IPS-20b (cell line): Measurements from ENCODE around the gene CEP112.
"Not testable (repeated sequence)": the region's sequence is repeated elsewhere in the genome, so short reads cannot be mapped to it uniquely, and the experiment has no call there.

Source experiments
- H3K27ac ChIP-seq: one replicate; pipeline ENCODE4 v1.5.1; 2013; ENCODE audit warnings: low read length
- H3K27me3 ChIP-seq: 2 replicates; pipeline ENCODE4 v1.6.1; 2013; ENCODE audit warnings: mild to moderate bottlenecking, low read length, inconsistent platforms; ENCODE audit not compliant: insufficient read depth
- H3K36me3 ChIP-seq: 2 replicates; pipeline ENCODE4 v1.6.1; 2013; ENCODE audit warnings: low read depth, mild to moderate bottlenecking, inconsistent platforms, low read length, moderate library complexity; ENCODE audit not compliant: insufficient read depth
- H3K4me1 ChIP-seq: 2 replicates; pipeline ENCODE4 v1.6.1; 2013; ENCODE audit warnings: mild to moderate bottlenecking, control low read depth, inconsistent platforms, low read length, moderate library complexity; ENCODE audit not compliant: insufficient read depth
- H3K4me3 ChIP-seq: 2 replicates; pipeline ENCODE4 v1.5.1; 2013; ENCODE audit warnings: mild to moderate bottlenecking, low read length, inconsistent platforms
- H3K9ac ChIP-seq: 2 replicates; pipeline ENCODE4 v1.6.1; 2013; ENCODE audit warnings: low read depth, mild to moderate bottlenecking, inconsistent platforms, low read length, moderate library complexity
- H3K9me3 ChIP-seq: 2 replicates; pipeline ENCODE4 v1.6.1; 2013; ENCODE audit warnings: mild to moderate bottlenecking, low read depth, low read length, inconsistent platforms; ENCODE audit not compliant: insufficient read depth

CEP112 gene

DNA sequence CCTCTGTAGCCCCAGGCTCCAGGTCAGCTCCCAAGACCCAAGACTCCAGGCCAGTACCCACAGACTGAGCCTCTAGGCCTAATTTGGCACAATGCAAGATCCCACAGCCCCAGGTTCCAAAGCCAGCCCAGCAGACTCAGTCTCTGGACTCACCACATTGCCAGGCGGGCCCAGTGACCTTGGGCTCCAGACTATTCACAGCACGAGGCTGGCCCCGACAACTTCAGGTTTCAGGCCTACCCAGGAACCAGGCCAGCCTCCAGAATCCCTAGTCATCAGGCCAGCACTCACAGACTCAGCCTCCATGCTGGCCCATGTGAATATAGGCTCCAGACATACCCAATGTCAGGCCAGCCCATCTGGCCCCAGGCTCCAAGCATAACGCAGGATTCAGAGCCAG, 103.8 kb downstream of the CEP112 start:
- no peaks in the 10 kb centered on the region for H3K36me3 ChIP-seq
- H3K27ac ChIP-seq = no peak overlapping the region
- no peaks in the 10 kb centered on the region for H3K9me3 ChIP-seq
- no peaks in the 10 kb centered on the region for H3K27me3 ChIP-seq
- H3K9ac ChIP-seq = no peak overlapping the region
- H3K4me3 ChIP-seq = no peak overlapping the region
- H3K4me1 ChIP-seq = no peaks in the 10 kb centered on the region

- no peaks in the 10 kb centered on the region for H3K9me3 ChIP-seq
- H3K36me3 ChIP-seq = no peaks in the 10 kb centered on the region
- no peak overlapping the region for H3K9ac ChIP-seq
- no peaks in the 10 kb centered on the region for H3K4me1 ChIP-seq
- H3K27me3 ChIP-seq = no peaks in the 10 kb centered on the region
- no peak overlapping the region for H3K27ac ChIP-seq
- no peak overlapping the region for H3K4me3 ChIP-seq
These were observed 104.9 kb downstream of the CEP112 start for GRCh38 chr17:66087073-66087472.

DNA sequence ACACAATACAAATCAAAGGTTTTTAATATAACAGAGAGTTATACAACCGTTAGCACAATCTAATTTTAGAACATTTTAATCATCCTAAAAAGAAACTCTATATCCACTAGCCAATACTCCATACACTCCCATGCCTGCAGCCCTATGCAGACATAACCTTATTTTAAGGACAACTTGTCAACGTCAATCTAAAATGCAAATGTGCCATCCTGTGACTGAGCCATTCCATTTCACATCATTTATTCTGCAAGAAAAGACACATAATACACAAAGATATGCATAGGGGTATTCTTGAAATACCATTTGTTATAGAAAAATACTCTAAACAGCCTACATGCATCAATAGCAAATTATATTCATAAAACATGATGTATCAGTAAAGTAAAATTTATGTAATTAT, 106.7 kb downstream of the CEP112 start:
- Histone ChIP-seq H3K27me3 (no peaks in the 10 kb centered on the region), H3K9ac (no peak overlapping the region), H3K4me1 (no peaks in the 10 kb centered on the region), H3K9me3 (no peaks in the 10 kb centered on the region), H3K27ac (no peak overlapping the region), H3K36me3 (no peaks in the 10 kb centered on the region), H3K4me3 (no peak overlapping the region)

- H3K9me3 ChIP-seq, H3K9ac ChIP-seq, H3K27me3 ChIP-seq, H3K27ac ChIP-seq, H3K36me3 ChIP-seq, H3K4me1 ChIP-seq, H3K4me3 ChIP-seq: not testable (repeated sequence)
These were observed 111.3 kb downstream of the CEP112 start for GRCh38 chr17:66080670-66081069.

- Histone ChIP-seq H3K27me3 (no peaks in the 10 kb centered on the region), H3K4me3 (no peak overlapping the region), H3K36me3 (no peaks in the 10 kb centered on the region), H3K9me3 (no peaks in the 10 kb centered on the region), H3K9ac (no peak overlapping the region), H3K27ac (no peak overlapping the region), H3K4me1 (no peaks in the 10 kb centered on the region)
These were observed 115.3 kb downstream of the CEP112 start for GRCh38 chr17:66076546-66077190.

DNA sequence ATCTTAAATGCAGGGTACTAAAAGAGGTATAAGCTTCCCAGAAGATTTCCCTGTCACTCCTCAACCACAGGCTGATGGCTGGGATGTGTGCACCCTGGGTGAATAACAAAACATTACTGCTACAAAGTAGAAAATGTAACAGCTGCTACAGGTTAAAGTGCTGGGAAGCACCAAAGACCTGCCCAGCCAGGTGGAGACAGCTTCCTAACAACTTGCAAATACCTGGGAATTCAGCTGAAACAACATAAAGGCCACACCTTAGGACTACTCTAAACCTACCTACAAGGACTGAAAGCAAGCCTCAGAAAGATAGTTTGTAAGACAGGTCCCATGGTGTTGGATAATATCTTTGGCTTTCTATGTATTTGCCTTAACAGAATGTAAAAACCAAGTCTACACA, 118.5 kb downstream of the CEP112 start:
- Histone ChIP-seq H3K9ac (no peak overlapping the region), H3K36me3 (no peaks in the 10 kb centered on the region), H3K4me3 (no peak overlapping the region), H3K27me3 (no peaks in the 10 kb centered on the region), H3K4me1 (no peaks in the 10 kb centered on the region), H3K9me3 (no peaks in the 10 kb centered on the region), H3K27ac (no peak overlapping the region)

GRCh38 chr17:66063686-66064085, 128.2 kb downstream of the CEP112 start:
- Histone ChIP-seq H3K9ac (no peak overlapping the region), H3K27me3 (no peaks in the 10 kb centered on the region), H3K9me3 (no peaks in the 10 kb centered on the region), H3K4me3 (no peak overlapping the region), H3K27ac (no peak overlapping the region), H3K4me1 (no peaks in the 10 kb centered on the region), H3K36me3 (no peaks in the 10 kb centered on the region)

- no peaks in the 10 kb centered on the region for H3K27me3 ChIP-seq
- no peak overlapping the region for H3K27ac ChIP-seq
- no peak overlapping the region for H3K4me3 ChIP-seq
- no peaks in the 10 kb centered on the region for H3K36me3 ChIP-seq
- no peaks in the 10 kb centered on the region for H3K4me1 ChIP-seq
- H3K9ac ChIP-seq = no peak overlapping the region
- H3K9me3 ChIP-seq = no peaks in the 10 kb centered on the region; the same call in 1 of the 2 replicates
These were observed 135.8 kb downstream of the CEP112 start for GRCh38 chr17:66056148-66056547.

GRCh38 chr17:66054242-66054641, 137.7 kb downstream of the CEP112 start:
- no peak overlapping the region for H3K27ac ChIP-seq

GRCh38 chr17:66044083-66044482, 147.8 kb downstream of the CEP112 start:
- Histone ChIP-seq H3K4me1 (no peaks in the 10 kb centered on the region), H3K27ac (no peak overlapping the region), H3K27me3 (no peaks in the 10 kb centered on the region), H3K9ac (no peak overlapping the region), H3K4me3 (no peak overlapping the region), H3K36me3 (no peaks in the 10 kb centered on the region), H3K9me3 (no peaks in the 10 kb centered on the region)

More at GRCh38 chr17:66054242-66054641, 137.7 kb downstream of the CEP112 start:
- Histone ChIP-seq H3K27me3 (no peaks in the 10 kb centered on the region), H3K4me1 (no peaks in the 10 kb centered on the region), H3K9ac (no peak overlapping the region), H3K4me3 (no peak overlapping the region), H3K36me3 (no peaks in the 10 kb centered on the region), H3K9me3 (no peaks in the 10 kb centered on the region; the same call in 1 of the 2 replicates)

DNA sequence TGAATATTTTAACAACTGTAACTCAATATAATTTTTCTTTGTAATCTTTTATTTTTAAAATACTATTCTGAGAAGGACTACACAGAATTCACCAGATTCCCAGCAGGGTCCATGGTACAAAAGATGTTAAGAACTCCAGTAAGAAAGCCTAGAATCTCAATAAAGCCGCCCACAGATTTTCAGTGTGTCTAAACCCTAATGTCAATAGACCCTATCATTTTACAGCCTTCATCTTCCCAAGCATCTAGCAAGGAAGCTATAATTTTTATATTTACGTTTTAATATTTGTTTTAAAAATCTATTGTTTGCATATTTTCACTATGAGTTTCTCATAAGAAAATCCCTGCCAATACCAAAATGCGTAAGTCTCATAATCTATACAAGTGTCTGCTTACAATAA, 148.5 kb downstream of the CEP112 start:
- no peaks in the 10 kb centered on the region for H3K4me1 ChIP-seq
- H3K9ac ChIP-seq = no peak overlapping the region
- no peak overlapping the region for H3K4me3 ChIP-seq
- no peaks in the 10 kb centered on the region for H3K27me3 ChIP-seq
- H3K36me3 ChIP-seq = no peaks in the 10 kb centered on the region
- no peak overlapping the region for H3K27ac ChIP-seq
- no peaks in the 10 kb centered on the region for H3K9me3 ChIP-seq

- Histone ChIP-seq H3K9ac (no peak overlapping the region), H3K4me1 (no peaks in the 10 kb centered on the region)
These were observed 151.5 kb downstream of the CEP112 start for GRCh38 chr17:66040402-66040801.

More at GRCh38 chr17:66040402-66040801, 151.5 kb downstream of the CEP112 start:
- H3K4me3 ChIP-seq = no peak overlapping the region
- no peaks in the 10 kb centered on the region for H3K36me3 ChIP-seq
- H3K27ac ChIP-seq = no peak overlapping the region
- H3K9me3 ChIP-seq = no peaks in the 10 kb centered on the region
- no peaks in the 10 kb centered on the region for H3K27me3 ChIP-seq
